Uterus (tissue), 2 donors: ENCODE measurements around the gene STARD3NL.

ENCODE experiments used
- POLR2A ChIP-seq, 2 donors: fragments of 450-650 bp; IDR thresholded peaks; one replicate each; pipeline ENCODE4 v1.6.1; 2016; ENCODE audit warnings: antibody characterized with exemption in 2 of 2, mild to moderate bottlenecking in 1 of 2, moderate library complexity in 1 of 2
- TF ChIP-seq, protein P1 (sequence below), 4 experiments: fragments of 200-600 bp in 2 of 4; fragments of 450-650 bp in 2 of 4; sonication (generic) in 2 of 4; IDR thresholded peaks; one replicate each; pipeline ENCODE4 v1.5.1; 2016 to 2019; ENCODE audit warnings: antibody characterized with exemption in 4 of 4, mild to moderate bottlenecking in 2 of 4, moderate library complexity in 1 of 4

- TF ChIP-seq, protein P1, sequence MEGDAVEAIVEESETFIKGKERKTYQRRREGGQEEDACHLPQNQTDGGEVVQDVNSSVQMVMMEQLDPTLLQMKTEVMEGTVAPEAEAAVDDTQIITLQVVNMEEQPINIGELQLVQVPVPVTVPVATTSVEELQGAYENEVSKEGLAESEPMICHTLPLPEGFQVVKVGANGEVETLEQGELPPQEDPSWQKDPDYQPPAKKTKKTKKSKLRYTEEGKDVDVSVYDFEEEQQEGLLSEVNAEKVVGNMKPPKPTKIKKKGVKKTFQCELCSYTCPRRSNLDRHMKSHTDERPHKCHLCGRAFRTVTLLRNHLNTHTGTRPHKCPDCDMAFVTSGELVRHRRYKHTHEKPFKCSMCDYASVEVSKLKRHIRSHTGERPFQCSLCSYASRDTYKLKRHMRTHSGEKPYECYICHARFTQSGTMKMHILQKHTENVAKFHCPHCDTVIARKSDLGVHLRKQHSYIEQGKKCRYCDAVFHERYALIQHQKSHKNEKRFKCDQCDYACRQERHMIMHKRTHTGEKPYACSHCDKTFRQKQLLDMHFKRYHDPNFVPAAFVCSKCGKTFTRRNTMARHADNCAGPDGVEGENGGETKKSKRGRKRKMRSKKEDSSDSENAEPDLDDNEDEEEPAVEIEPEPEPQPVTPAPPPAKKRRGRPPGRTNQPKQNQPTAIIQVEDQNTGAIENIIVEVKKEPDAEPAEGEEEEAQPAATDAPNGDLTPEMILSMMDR (IDR thresholded peaks at IDR 0.05), result no peak
- TF ChIP-seq POLR2A (IDR thresholded peaks at IDR 0.05), result no peak
These were observed 84.5 kb downstream of the STARD3NL start for GRCh38 chr7:38262545-38262944.
